ENCODE measurements around the gene RTN4RL1. TPM values are rescaled to one million over a fixed set of nuclear protein-coding genes. Genes with fewer than 3 reads are reported as not detected.
A peak's percentile ranks its signal among the peaks of the same experiment; 100 is the strongest.

RTN4RL1 gene
- total and polyA plus RNA-seq, 2 of the 13 experiments (the other 11 are each of a cell fraction or from before 2014, with no cell fraction given) = 0.01 TPM; not detected in 1

- TF ChIP-seq POGK (CRISPR knock-in tag; conservative IDR thresholded peaks at IDR 0.05) = 0 out of 2 replicates have a peak, but pooled peaks have one; percentile 40
- TF ChIP-seq HNRNPLL (IDR thresholded peaks at IDR 0.05; ENCODE audit: low read depth, low read length, poor library complexity, severe bottlenecking) = peak; percentile 55
- TF ChIP-seq ZNF547 (CRISPR knock-in tag; IDR thresholded peaks at IDR 0.05) = peak; percentile 60; the same call in 1 of the 2 replicates
- no peak for TF ChIP-seq ELK4 (CRISPR knock-in tag; IDR thresholded peaks at IDR 0.05; ENCODE audit: borderline replicate concordance)
- no peak for TF ChIP-seq TP53 (CRISPR knock-in tag; conservative IDR thresholded peaks at IDR 0.05)
- no peak for TF ChIP-seq HNF4A (CRISPR knock-in tag; IDR thresholded peaks at IDR 0.05)
- peak; percentile 26; the same call in 1 of the 3 replicates for TF ChIP-seq MXI1 (IDR thresholded peaks at IDR 0.05; ENCODE audit: borderline replicate concordance, low read depth, low read length)
- TF ChIP-seq, protein P1, sequence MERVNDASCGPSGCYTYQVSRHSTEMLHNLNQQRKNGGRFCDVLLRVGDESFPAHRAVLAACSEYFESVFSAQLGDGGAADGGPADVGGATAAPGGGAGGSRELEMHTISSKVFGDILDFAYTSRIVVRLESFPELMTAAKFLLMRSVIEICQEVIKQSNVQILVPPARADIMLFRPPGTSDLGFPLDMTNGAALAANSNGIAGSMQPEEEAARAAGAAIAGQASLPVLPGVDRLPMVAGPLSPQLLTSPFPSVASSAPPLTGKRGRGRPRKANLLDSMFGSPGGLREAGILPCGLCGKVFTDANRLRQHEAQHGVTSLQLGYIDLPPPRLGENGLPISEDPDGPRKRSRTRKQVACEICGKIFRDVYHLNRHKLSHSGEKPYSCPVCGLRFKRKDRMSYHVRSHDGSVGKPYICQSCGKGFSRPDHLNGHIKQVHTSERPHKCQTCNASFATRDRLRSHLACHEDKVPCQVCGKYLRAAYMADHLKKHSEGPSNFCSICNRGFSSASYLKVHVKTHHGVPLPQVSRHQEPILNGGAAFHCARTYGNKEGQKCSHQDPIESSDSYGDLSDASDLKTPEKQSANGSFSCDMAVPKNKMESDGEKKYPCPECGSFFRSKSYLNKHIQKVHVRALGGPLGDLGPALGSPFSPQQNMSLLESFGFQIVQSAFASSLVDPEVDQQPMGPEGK (CRISPR knock-in tag; IDR thresholded peaks at IDR 0.05) = peak; percentile 88
- no peak for TF ChIP-seq DZIP1 (CRISPR knock-in tag; IDR thresholded peaks at IDR 0.05)
- peak; percentile 52; the same call in 1 of the 2 replicates for TF ChIP-seq ZNF776 (CRISPR knock-in tag; IDR thresholded peaks at IDR 0.05)
- no peak for TF ChIP-seq MIER3 (CRISPR knock-in tag; IDR thresholded peaks at IDR 0.05; ENCODE audit: borderline replicate concordance)
- peak; percentile 64 for TF ChIP-seq HNRNPK (IDR thresholded peaks at IDR 0.05; ENCODE audit: low read depth, low read length, poor library complexity, severe bottlenecking)
- no peak for TF ChIP-seq ZNF609 (CRISPR knock-in tag; IDR thresholded peaks at IDR 0.05; ENCODE audit: borderline replicate concordance)
- 0 out of 2 replicates have a peak, but pooled peaks have one; percentile 32 for TF ChIP-seq CHD2 (IDR thresholded peaks at IDR 0.05; ENCODE audit: low read depth, low read length)
These were observed 28.5 kb upstream of the RTN4RL1 start (continued) for GRCh38 chr17:2053380-2054261.

Data from HepG2 (cell line).